IMR-90 (cell line): ENCODE measurements around the gene AGPAT3. TPM values are rescaled to one million over a fixed set of nuclear protein-coding genes. Genes with fewer than 3 reads are reported as not detected.

ENCODE experiments used
- ATAC-seq: fragments of 200-7000 bp; cut with Tn5 transposase; 2 replicates; pipeline ENCODE4 v1.9.1; 2020; ENCODE audit warnings: low read depth, mild to moderate bottlenecking, moderate library complexity
- BruUV-seq: library from RNA; stranded (reverse); fragments of 400-500 nt; replicated peaks from 2 replicates; lab custom pipeline; 2021; lab: Mats Ljungman, UMichigan
- CTCF ChIA-PET: fragments of 300-600 bp; formaldehyde crosslinking; extraction: SDS; loops from one replicate; lab custom pipeline; 2021; ENCODE audit warnings: antibody characterized with exemption; lab: Yijun Ruan, JAX
- POLR2A ChIA-PET: fragments of 300-600 bp; sonication (Branson Sonifier 250); formaldehyde crosslinking; loops from one replicate; lab custom pipeline; 2022; ENCODE audit warnings: antibody characterized with exemption; ENCODE audit not compliant: unreplicated experiment; lab: Charles Lee
- DNase-seq: peaks from one replicate; pipeline ENCODE4 v3.0.0; 2013
- H2AFZ ChIP-seq: replicated peaks from 2 replicates; pipeline ENCODE3; 2013; ENCODE audit warnings: low read length, mild to moderate bottlenecking; ENCODE audit not compliant: poor library complexity
- H2AK5ac ChIP-seq: 2 replicates; pipeline ENCODE4 v1.6.1; 2013; ENCODE audit warnings: low read depth, low read length, inconsistent platforms
- H2AK9ac ChIP-seq: replicated peaks from 2 replicates; pipeline ENCODE3; 2013; ENCODE audit warnings: mild to moderate bottlenecking, low read depth, low read length, moderate library complexity; ENCODE audit not compliant: poor library complexity
- H2BK120ac ChIP-seq: 2 replicates; pipeline ENCODE4 v1.6.1; 2013; ENCODE audit warnings: low read depth, low read length, inconsistent platforms
- H2BK15ac ChIP-seq: 3 replicates; pipeline ENCODE4 v1.6.1; 2013; ENCODE audit warnings: low read depth, low read length, inconsistent platforms
- H2BK20ac ChIP-seq: 2 replicates; pipeline ENCODE4 v1.6.1; 2013; ENCODE audit warnings: low read depth, mild to moderate bottlenecking, inconsistent platforms, low read length, moderate library complexity
- H2BK5ac ChIP-seq: 2 replicates; pipeline ENCODE4 v1.6.1; 2013; ENCODE audit warnings: mild to moderate bottlenecking, low read depth, low read length, inconsistent platforms; ENCODE audit not compliant: poor library complexity, severe bottlenecking
- H3K14ac ChIP-seq: replicated peaks from 2 replicates; pipeline ENCODE4 v1.6.1; 2013; ENCODE audit warnings: low read depth, low read length, inconsistent platforms
- H3K18ac ChIP-seq: 2 replicates; pipeline ENCODE4 v1.6.1; 2013; ENCODE audit warnings: low read depth, low read length, control low read depth
- H3K23ac ChIP-seq: 2 replicates; pipeline ENCODE4 v1.6.1; 2013; ENCODE audit warnings: low read depth, low read length, inconsistent platforms
- H3K27ac ChIP-seq: 2 replicates; pipeline ENCODE4 v1.5.1; 2013; ENCODE audit warnings: mild to moderate bottlenecking, control low read depth, low read length; ENCODE audit not compliant: insufficient read depth
- H3K27me3 ChIP-seq: 2 replicates; pipeline ENCODE4 v1.6.1; 2013; ENCODE audit warnings: low read length; ENCODE audit not compliant: control insufficient read depth, insufficient read depth
- H3K36me3 ChIP-seq: 2 replicates; pipeline ENCODE4 v1.6.1; 2013; ENCODE audit warnings: low read length, mixed read lengths; ENCODE audit not compliant: control insufficient read depth, insufficient read depth
- H3K4ac ChIP-seq: 2 replicates; pipeline ENCODE4 v1.6.1; 2013; ENCODE audit warnings: low read depth, low read length, inconsistent platforms
- H3K4me1 ChIP-seq: 2 replicates; pipeline ENCODE4 v1.6.1; 2013; ENCODE audit warnings: low read length, mixed read lengths; ENCODE audit not compliant: control insufficient read depth, insufficient read depth
- H3K4me2 ChIP-seq: 2 replicates; pipeline ENCODE4 v1.6.1; 2013; ENCODE audit warnings: low read depth, mild to moderate bottlenecking, control low read depth, low read length, moderate library complexity
- H3K4me3 ChIP-seq: 2 replicates; pipeline ENCODE4 v1.5.1; 2013; ENCODE audit warnings: low read depth, mild to moderate bottlenecking, control low read depth, low read length, moderate library complexity; ENCODE audit not compliant: insufficient read depth
- H3K56ac ChIP-seq: 2 replicates; pipeline ENCODE4 v1.6.1; 2013; ENCODE audit warnings: low read length, inconsistent platforms; ENCODE audit not compliant: insufficient read depth; ENCODE audit errors: extremely low read depth
- H3K79me1 ChIP-seq, 2 experiments: 2 replicates each; pipeline ENCODE4 v1.6.1; 2013; ENCODE audit warnings: low read length in 2 of 2, inconsistent platforms in 1 of 2, low read depth in 1 of 2
- H3K9ac ChIP-seq: 2 replicates; pipeline ENCODE4 v1.6.1; 2013; ENCODE audit warnings: low read depth, low read length, control low read depth
- H3K9me1 ChIP-seq: 2 replicates; pipeline ENCODE4 v1.6.1; 2013; ENCODE audit warnings: low read length, inconsistent platforms; ENCODE audit not compliant: insufficient read depth
- H3K9me3 ChIP-seq: 2 replicates; pipeline ENCODE4 v1.6.1; 2013; ENCODE audit warnings: low read length; ENCODE audit not compliant: control insufficient read depth, insufficient read depth
- H4K20me1 ChIP-seq: 2 replicates; pipeline ENCODE4 v1.6.1; 2013; ENCODE audit warnings: low read length, inconsistent platforms; ENCODE audit not compliant: insufficient read depth
- H4K5ac ChIP-seq: 2 replicates; pipeline ENCODE4 v1.6.1; 2013; ENCODE audit warnings: mild to moderate bottlenecking, low read depth, low read length, control low read depth
- H4K8ac ChIP-seq, 2 experiments: 2 replicates each; pipeline ENCODE4 v1.6.1; 2013; ENCODE audit warnings: low read depth in 2 of 2, low read length in 2 of 2, control low read depth in 1 of 2, inconsistent platforms in 1 of 2
- H4K91ac ChIP-seq: 2 replicates; pipeline ENCODE4 v1.6.1; 2013; ENCODE audit warnings: low read depth, low read length, inconsistent platforms; ENCODE audit not compliant: insufficient read depth
- BHLHE40 ChIP-seq: fragments of 150-350 bp; IDR thresholded peaks from 2 replicates; pipeline ENCODE4 v1.6.1; 2016; ENCODE audit warnings: mild to moderate bottlenecking, low read depth, low read length
- CEBPB ChIP-seq: IDR thresholded peaks from 2 replicates; pipeline ENCODE4 v1.6.1; 2012; ENCODE audit warnings: low read depth, low read length, improper control_type of control experiment
- CHD1 ChIP-seq: IDR thresholded peaks from 2 replicates; pipeline ENCODE4 v1.6.1; 2012; ENCODE audit warnings: low read depth, low read length, improper control_type of control experiment
- CTCF ChIP-seq: conservative IDR thresholded peaks from 2 replicates; pipeline ENCODE4 v1.5.1; 2012; ENCODE audit warnings: mild to moderate bottlenecking, low read depth, low read length, improper control_type of control experiment
- ELK1 ChIP-seq: fragments of 150-350 bp; IDR thresholded peaks from 2 replicates; pipeline ENCODE4 v1.6.1; 2016; ENCODE audit warnings: low read depth, mild to moderate bottlenecking, low read length, moderate library complexity, borderline replicate concordance
- FOS ChIP-seq: fragments of 150-350 bp; IDR thresholded peaks from 2 replicates; pipeline ENCODE4 v1.6.1; 2016; ENCODE audit warnings: low read depth, low read length
- MAZ ChIP-seq: IDR thresholded peaks from 2 replicates; pipeline ENCODE4 v1.6.1; 2012; ENCODE audit warnings: low read depth, mild to moderate bottlenecking, low read length, improper control_type of control experiment, moderate library complexity, borderline replicate concordance
- MXI1 ChIP-seq: IDR thresholded peaks from 2 replicates; pipeline ENCODE4 v1.6.1; 2012; ENCODE audit warnings: low read depth, mild to moderate bottlenecking, low read length, moderate library complexity, borderline replicate concordance
- POLR2A ChIP-seq: IDR thresholded peaks from 2 replicates; pipeline ENCODE4 v1.6.1; 2012; ENCODE audit warnings: mild to moderate bottlenecking, low read depth, low read length
- RCOR1 ChIP-seq: IDR thresholded peaks from 2 replicates; pipeline ENCODE4 v1.6.1; 2012; ENCODE audit warnings: mild to moderate bottlenecking, low read length, improper control_type of control experiment; ENCODE audit not compliant: insufficient replicate concordance
- RFX5 ChIP-seq: IDR thresholded peaks from 2 replicates; pipeline ENCODE4 v1.8.0; 2012; ENCODE audit warnings: low read depth, mild to moderate bottlenecking, low read length, moderate library complexity
- SMC3 ChIP-seq: fragments of 150-350 bp; IDR thresholded peaks from 2 replicates; pipeline ENCODE4 v1.6.1; 2016; ENCODE audit warnings: low read depth, mild to moderate bottlenecking, antibody characterized with exemption, low read length, moderate library complexity
- USF2 ChIP-seq: fragments of 150-350 bp; IDR thresholded peaks from 2 replicates; pipeline ENCODE4 v1.6.1; 2017; ENCODE audit warnings: mild to moderate bottlenecking, antibody characterized with exemption, low read length, low read depth
- WGBS, 2 experiments: methylation state at CpG; one replicate each; pipeline versions ENCODE4 v1.1.5 to v1.1.7; 2013; ENCODE audit warnings: missing lambda C conversion rate in 2 of 2; ENCODE audit not compliant: insufficient read length in 1 of 2; ENCODE audit errors: extremely low coverage in 2 of 2; 5-methylcytosine and 5-hydroxymethylcytosine counted together
- dilution Hi-C: fragments of 300-500 bp; cut with HindIII; formaldehyde crosslinking; loops from one replicate; pipeline ENCODE4 v1.14.3; 2018; ENCODE audit warnings: low sequenced_read_pairs; ENCODE audit not compliant: unreplicated experiment
- in situ Hi-C: fragments of 300-500 bp; cut with MboI; formaldehyde crosslinking; loops from 3 replicates; pipeline ENCODE4 v1.14.3; 2019; ENCODE audit warnings: low sequenced_read_pairs, inconsistent platforms, mixed read lengths
- intact Hi-C: fragments of 100-400 bp; cut with micrococcal nuclease; formaldehyde crosslinking; loops from 2 replicates; pipeline ENCODE4 v1.10.0; 2022
- polyA plus RNA-seq, 3 experiments: library from polyadenylated mRNA; depleted of rRNA; stranded (reverse); fragments of >200 nt; gene quantifications; 2 replicates each; pipeline ENCODE4 v1.2.3, GENCODE V29; 2012; ENCODE audit warnings: low replicate concordance in 1 of 3
- total RNA-seq: library from RNA; depleted of rRNA; stranded (reverse); fragments of >200 nt; gene quantifications from 2 replicates; pipeline ENCODE4 v1.2.3, GENCODE V29; 2012

Gene AGPAT3
- total and polyA plus RNA-seq, 2 of the 4 experiments (the other 2 are of a cell fraction): 27.1 to 38.7 TPM

GRCh38 chr21:43836616-43837015, 28.4 kb upstream of the AGPAT3 start:
- POLR2A ChIA-PET: no interaction called here
- DNase-seq: no peak
- no peaks in the 10 kb centered on the region for H3K4me1 ChIP-seq
- H2BK20ac ChIP-seq: no peak overlapping the region
- H4K91ac ChIP-seq: no peak overlapping the region
- CTCF ChIA-PET: no interaction called here
- H3K9me1 ChIP-seq: no peaks in the 10 kb centered on the region
- H3K36me3 ChIP-seq: no peaks in the 10 kb centered on the region
- H3K4ac ChIP-seq: no peak overlapping the region
- no peak overlapping the region for H4K5ac ChIP-seq
- H3K9ac ChIP-seq: no peak overlapping the region
- no peak overlapping the region for H4K8ac ChIP-seq
- 53% methylated on average over 2 of the region's 6 CpGs; no CpG with 5 or more reads in 1 of the 2 experiments for WGBS, 2 experiments
- TF ChIP-seq MXI1: no peak
- no peak for TF ChIP-seq RCOR1
- no peak for TF ChIP-seq CTCF
- no peak for TF ChIP-seq USF2
- TF ChIP-seq SMC3: no peak
- no peak for TF ChIP-seq CEBPB
- TF ChIP-seq FOS: no peak
- no peak for TF ChIP-seq CHD1
- TF ChIP-seq BHLHE40: no peak
- TF ChIP-seq POLR2A: no peak
- TF ChIP-seq RFX5: no peak
- TF ChIP-seq ELK1: no peak
- TF ChIP-seq MAZ: no peak
- H3K56ac ChIP-seq: no peak overlapping the region
- no peak overlapping the region for H2BK15ac ChIP-seq
- no peak overlapping the region for H3K27ac ChIP-seq
- H3K18ac ChIP-seq: no peak overlapping the region
- no TSS peak for BruUV-seq
- ATAC-seq: no peak
- no peak overlapping the region for H3K14ac ChIP-seq
- H3K4me3 ChIP-seq: no peak overlapping the region
- no peak overlapping the region for H2AK5ac ChIP-seq
- intact Hi-C loops: no loop called here
- H2AFZ ChIP-seq: no peak overlapping the region
- no peak overlapping the region for H2AK9ac ChIP-seq
- peaks cover 7% of the 10 kb centered on the region; the same call in 1 of the 2 replicates for H3K9me3 ChIP-seq
- peaks cover 22% of the 10 kb centered on the region for H3K27me3 ChIP-seq
- no peaks in the 10 kb centered on the region for H3K79me1 ChIP-seq
- no peak overlapping the region for H2BK5ac ChIP-seq
- no peak overlapping the region for H3K4me2 ChIP-seq
- dilution Hi-C loops: no loop called here
- H3K23ac ChIP-seq: no peak overlapping the region
- in situ Hi-C loops: no loop called here
- no peak overlapping the region for H2BK120ac ChIP-seq
- H4K20me1 ChIP-seq: no peaks in the 10 kb centered on the region
